Measurements from ENCODE around the gene ADAM10.
"Not testable (repeated sequence)": the region's sequence is repeated elsewhere in the genome, so short reads cannot be mapped to it uniquely, and the experiment has no call there.

Gene ADAM10

DNA sequence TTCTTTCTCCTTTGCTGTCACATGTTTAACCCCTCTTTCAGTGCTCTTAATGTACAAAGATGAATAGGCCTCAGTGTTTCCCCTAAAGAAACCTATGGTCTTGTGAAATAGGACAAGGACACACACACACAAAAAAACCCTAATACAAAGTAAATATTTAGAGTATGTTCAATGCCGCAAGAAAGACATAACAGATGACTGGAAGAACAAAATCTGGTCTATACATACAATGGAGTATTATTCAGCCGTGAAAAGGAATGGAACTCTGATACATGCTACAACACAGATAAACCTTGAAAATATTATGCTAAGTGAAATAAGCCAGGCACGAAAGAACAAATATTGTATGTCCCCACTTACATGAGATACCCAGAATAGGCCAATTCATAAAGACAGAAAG is 123.1 kb downstream of the ADAM10 start:
- DNase-seq (ENCODE audit: low spot score) = no peak
- in situ Hi-C loops (cut with MboI; ENCODE audit: low sequenced_read_pairs, unreplicated experiment) = no loop called here
- TF ChIP-seq, protein P1, sequence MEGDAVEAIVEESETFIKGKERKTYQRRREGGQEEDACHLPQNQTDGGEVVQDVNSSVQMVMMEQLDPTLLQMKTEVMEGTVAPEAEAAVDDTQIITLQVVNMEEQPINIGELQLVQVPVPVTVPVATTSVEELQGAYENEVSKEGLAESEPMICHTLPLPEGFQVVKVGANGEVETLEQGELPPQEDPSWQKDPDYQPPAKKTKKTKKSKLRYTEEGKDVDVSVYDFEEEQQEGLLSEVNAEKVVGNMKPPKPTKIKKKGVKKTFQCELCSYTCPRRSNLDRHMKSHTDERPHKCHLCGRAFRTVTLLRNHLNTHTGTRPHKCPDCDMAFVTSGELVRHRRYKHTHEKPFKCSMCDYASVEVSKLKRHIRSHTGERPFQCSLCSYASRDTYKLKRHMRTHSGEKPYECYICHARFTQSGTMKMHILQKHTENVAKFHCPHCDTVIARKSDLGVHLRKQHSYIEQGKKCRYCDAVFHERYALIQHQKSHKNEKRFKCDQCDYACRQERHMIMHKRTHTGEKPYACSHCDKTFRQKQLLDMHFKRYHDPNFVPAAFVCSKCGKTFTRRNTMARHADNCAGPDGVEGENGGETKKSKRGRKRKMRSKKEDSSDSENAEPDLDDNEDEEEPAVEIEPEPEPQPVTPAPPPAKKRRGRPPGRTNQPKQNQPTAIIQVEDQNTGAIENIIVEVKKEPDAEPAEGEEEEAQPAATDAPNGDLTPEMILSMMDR (IDR thresholded peaks at IDR 0.05; ENCODE audit: borderline replicate concordance, control extremely low read depth, extremely low read depth, insufficient read depth, missing control alignments) = no peak

DNA sequence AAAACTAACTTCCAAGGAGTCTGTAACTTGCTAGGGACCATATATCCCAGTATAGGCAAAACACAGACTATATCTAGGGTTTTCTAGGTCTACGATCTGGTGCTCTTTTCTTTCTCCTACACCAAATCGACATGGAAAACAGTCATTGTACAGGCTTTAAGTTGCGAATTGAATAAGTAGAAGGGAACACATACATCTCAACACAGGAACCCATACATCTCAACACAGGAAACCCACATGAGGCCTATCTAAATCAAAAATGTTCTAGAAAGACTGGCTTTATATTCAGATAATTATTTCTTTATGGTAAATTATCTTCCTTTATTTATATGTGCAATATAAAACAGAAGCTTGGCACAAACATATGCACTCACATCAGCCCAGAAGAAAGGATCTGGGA is 126.6 kb downstream of the ADAM10 start:
- in situ Hi-C loops (cut with MboI; ENCODE audit: low sequenced_read_pairs, unreplicated experiment) = no loop called here
- TF ChIP-seq, protein P1 (IDR thresholded peaks at IDR 0.05; ENCODE audit: borderline replicate concordance, control extremely low read depth, extremely low read depth, insufficient read depth, missing control alignments) = no peak
- no peak for DNase-seq (ENCODE audit: low spot score)

DNA sequence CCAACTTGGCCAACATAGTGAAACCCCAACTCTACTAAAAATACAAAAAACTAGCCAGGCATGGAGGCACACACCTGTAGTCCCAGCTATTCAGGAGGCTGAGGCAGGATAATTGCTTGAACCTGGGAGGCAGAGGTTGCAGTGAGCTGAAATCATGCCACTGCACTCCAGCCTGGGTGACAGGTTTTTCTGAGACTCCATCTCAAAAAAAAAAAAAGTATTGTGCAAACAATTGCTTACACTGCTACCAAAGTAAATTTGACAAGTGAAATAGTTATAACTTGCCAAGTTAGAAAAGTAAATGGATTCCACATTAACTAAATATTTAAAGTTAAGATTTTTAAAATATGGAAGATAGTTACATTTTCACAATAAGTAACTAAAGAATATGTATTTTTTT is 129.2 kb downstream of the ADAM10 start:
- DNase-seq (ENCODE audit: low spot score); in situ Hi-C loops (cut with MboI; ENCODE audit: low sequenced_read_pairs, unreplicated experiment): not testable (repeated sequence)

DNA sequence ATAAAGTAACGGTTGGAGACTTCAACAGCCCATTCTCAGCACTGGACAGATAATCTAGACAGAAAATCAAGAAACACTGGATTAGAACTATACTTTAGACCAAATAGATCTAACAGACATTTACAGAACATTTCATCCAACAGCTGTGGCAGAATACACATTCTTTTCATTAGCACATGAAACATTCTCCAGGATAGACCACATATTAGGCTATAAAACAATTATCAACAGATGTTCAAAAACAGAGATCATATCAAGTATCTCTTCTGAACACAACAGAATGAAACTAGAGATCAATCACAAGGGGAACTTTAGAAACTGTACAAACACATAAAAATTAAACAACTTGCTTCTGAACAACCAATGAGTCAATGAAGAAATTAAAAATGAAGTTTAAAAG is 133.3 kb downstream of the ADAM10 start:
- no peak for DNase-seq (ENCODE audit: low spot score)
- TF ChIP-seq, protein P1 (IDR thresholded peaks at IDR 0.05; ENCODE audit: borderline replicate concordance, control extremely low read depth, extremely low read depth, insufficient read depth, missing control alignments) = no peak
- in situ Hi-C loops (cut with MboI; ENCODE audit: low sequenced_read_pairs, unreplicated experiment) = no loop called here

DNA sequence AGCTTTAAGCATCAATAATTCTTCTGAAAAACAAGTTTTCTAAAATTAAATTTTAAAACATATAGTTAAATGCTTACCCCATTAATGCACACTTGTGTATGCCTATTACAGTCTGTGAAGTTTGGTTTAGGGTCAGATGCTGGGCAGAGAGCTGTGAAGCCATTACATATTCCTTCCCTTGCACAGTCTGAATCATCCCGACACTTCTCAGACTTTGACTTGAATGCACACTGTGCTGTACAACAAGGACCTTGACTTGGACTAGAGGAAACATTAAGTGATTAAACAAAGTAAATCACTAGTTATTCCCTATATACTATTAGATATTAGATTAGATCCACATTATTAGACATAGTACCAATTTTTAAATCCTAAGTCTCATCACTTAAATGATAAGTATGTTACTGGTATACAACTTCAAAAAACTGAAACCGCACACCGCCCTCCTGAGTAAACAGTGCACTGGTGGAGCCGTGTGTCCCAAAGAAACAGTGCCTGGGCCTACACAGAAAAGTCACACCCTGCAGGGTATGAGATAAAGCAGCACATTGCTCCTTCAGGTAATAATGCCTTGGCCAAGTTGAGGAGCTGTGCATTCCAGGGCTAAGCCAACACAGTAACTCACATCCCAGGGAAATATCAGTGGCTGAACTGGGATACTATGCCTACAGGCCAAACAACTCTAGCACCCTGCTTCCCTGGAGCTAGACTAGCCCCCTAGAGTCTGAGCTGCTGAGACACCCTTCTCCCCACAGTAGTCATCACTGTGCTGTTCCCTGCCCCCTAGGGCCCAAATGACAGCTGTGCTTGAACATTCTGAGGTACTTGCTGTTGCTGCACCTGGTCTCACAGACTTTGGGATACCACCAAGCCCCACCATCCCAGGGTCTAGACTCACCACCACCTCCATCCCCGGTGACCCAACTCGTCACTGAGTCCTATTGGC is 137.5 kb downstream of the ADAM10 start:
- in situ Hi-C loops (cut with MboI; ENCODE audit: low sequenced_read_pairs, unreplicated experiment) = no loop called here
- TF ChIP-seq, protein P1 (IDR thresholded peaks at IDR 0.05; ENCODE audit: borderline replicate concordance, control extremely low read depth, extremely low read depth, insufficient read depth, missing control alignments) = no peak
- no peak for DNase-seq (ENCODE audit: low spot score)

DNA sequence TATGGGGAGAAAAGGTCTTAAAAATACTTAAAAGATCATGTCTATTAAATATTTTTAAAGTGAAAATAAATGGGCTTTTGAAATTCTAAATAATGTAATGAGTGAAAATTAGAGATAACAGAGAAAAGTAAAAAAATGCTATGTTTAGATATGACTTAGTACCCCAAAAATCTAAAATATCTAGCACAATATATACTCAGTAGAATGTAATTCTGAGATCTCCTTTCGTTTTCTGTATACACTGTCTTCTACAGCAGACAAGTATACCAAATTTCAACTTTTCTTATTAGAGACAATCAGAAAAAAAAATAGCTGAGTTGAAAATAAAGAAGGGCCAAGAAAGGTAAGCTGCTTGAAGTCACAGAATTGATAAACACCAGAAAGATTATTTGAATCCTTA is 140.8 kb downstream of the ADAM10 start:
- in situ Hi-C loops (cut with MboI; ENCODE audit: low sequenced_read_pairs, unreplicated experiment) = no loop called here
- TF ChIP-seq, protein P1 (IDR thresholded peaks at IDR 0.05; ENCODE audit: borderline replicate concordance, control extremely low read depth, extremely low read depth, insufficient read depth, missing control alignments) = no peak
- DNase-seq (ENCODE audit: low spot score) = no peak

DNA sequence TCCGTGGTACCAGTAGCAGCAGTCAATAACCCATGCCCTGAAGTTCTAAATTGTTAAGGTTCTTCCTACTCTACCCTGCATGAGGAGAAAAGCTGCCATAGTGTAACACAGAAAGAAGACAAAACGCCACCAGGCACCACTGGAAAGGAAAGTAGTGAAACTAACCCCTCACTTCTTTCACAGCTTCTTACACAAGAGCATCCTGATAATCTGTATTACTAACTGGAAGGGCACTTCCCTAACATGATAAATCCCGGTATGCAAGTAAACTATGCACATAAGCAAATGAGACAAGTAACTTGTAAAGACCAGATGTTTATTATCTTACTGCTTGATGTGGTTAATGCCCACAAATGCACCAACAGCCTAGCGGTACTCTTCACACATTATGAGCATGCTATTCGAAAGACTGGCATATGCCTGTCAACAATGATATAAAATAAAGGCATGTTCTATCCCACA is 141.3 kb downstream of the ADAM10 start:
- no peak for DNase-seq (ENCODE audit: low spot score)
- in situ Hi-C loops (cut with MboI; ENCODE audit: low sequenced_read_pairs, unreplicated experiment) = no loop called here
- TF ChIP-seq, protein P1 (IDR thresholded peaks at IDR 0.05; ENCODE audit: borderline replicate concordance, control extremely low read depth, extremely low read depth, insufficient read depth, missing control alignments) = no peak

Measured in GM13976 (cell line).